Gastroesophageal sphincter (tissue), 4 donors: ENCODE results near the gene EFNA3. TPM values are rescaled to one million over a fixed set of nuclear protein-coding genes. Genes with fewer than 3 reads are reported as not detected.
"Not testable (repeated sequence)": the region's sequence is repeated elsewhere in the genome, so short reads cannot be mapped to it uniquely, and the experiment has no call there.

Source experiments
- ATAC-seq: fragments of 150-250 bp; one replicate; pipeline ENCODE4 v1.9.1; 2016; ENCODE audit warnings: mild to moderate bottlenecking, moderate library complexity
- H3K27ac ChIP-seq, 4 donors: fragments of 200-600 bp; sonication (generic) in 3 of 4; 1 replicate in 3 of 4; 2 replicates in 1 of 4; pipeline ENCODE4 v1.5.1; 2016 to 2019
- H3K27me3 ChIP-seq: fragments of 200-600 bp; sonication (generic); one replicate; pipeline ENCODE4 v1.5.1; 2019
- H3K36me3 ChIP-seq, 2 donors: fragments of 200-600 bp; sonication (generic); one replicate each; pipeline ENCODE4 v1.5.1; 2019; ENCODE audit warnings: control low read depth in 1 of 2
- H3K4me1 ChIP-seq, 3 donors: fragments of 200-600 bp; sonication (generic); 1 replicate in 2 of 3; 2 replicates in 1 of 3; pipeline ENCODE4 v1.5.1; 2016 to 2019; ENCODE audit warnings: control low read depth in 2 of 3
- H3K4me3 ChIP-seq, 2 donors: fragments of 200-600 bp; sonication (generic); one replicate each; pipeline ENCODE4 v1.5.1; 2019; ENCODE audit warnings: mild to moderate bottlenecking in 1 of 2, moderate library complexity in 1 of 2
- H3K9me3 ChIP-seq, 3 donors: fragments of 200-600 bp; sonication (generic); one replicate each; pipeline ENCODE4 v1.5.1; 2017 to 2019; ENCODE audit warnings: control low read depth in 2 of 3
- EP300 ChIP-seq: sonication (generic); formaldehyde crosslinking; IDR thresholded peaks from one replicate; pipeline ENCODE4 v1.6.1; 2017; ENCODE audit warnings: antibody characterized with exemption, mild to moderate bottlenecking
- POLR2A ChIP-seq, 2 donors: fragments of 450-650 bp; IDR thresholded peaks; one replicate each; pipeline ENCODE4 v1.6.1; 2017; ENCODE audit warnings: antibody characterized with exemption in 2 of 2, mild to moderate bottlenecking in 2 of 2, moderate library complexity in 1 of 2
- POLR2AphosphoS5 ChIP-seq: sonication (generic); formaldehyde crosslinking; IDR thresholded peaks from one replicate; pipeline ENCODE4 v1.6.1; 2017; ENCODE audit warnings: antibody characterized with exemption
- WGBS, 2 donors: methylation state at CpG; one replicate each; pipeline ENCODE4 v1.1.5; 2018; ENCODE audit warnings: low coverage in 1 of 2; 5-methylcytosine and 5-hydroxymethylcytosine counted together
- total RNA-seq, 4 donors: library from RNA; depleted of rRNA; stranded (reverse); fragments of >200 nt; gene quantifications; one replicate each; pipeline ENCODE4 v1.1.0, GENCODE V29; 2016
- TF ChIP-seq, protein P1 (sequence below), 4 experiments: fragments of 200-600 bp in 2 of 4; fragments of 450-650 bp in 2 of 4; sonication (generic) in 1 of 4; IDR thresholded peaks; one replicate each; pipeline ENCODE4 v1.5.1; 2017 to 2019; ENCODE audit warnings: antibody characterized with exemption in 4 of 4, mild to moderate bottlenecking in 2 of 4, moderate library complexity in 2 of 4

The EFNA3 gene
- total RNA-seq, 4 donors from 2014 or later = 0.27 to 0.77 TPM; not detected in 2

DNA sequence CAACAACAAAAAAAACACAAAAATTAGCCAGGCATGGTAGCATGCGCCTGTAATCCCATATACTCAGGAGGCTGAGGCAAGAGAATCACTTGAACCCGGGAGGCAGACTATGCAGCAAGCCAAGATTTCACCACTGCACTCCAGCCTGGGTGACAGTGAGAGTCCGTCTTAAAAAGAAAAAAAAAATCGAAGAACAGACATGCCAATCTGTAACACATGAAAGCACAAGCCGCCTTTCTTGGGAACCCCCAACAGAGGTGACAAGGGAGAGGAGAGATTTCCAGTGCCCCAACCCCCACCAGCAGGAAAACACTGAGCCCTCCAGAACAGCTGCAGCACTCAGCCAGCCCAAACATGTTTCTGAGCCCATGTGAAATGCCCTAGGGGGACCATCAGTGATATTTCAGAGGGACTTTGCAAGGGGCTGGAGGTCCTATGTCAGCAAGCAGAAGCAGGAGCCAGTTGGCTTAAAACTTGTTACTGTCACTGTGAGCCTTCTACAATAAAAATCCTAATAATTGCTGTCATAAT, 34.9 kb downstream of the EFNA3 start:
- H3K27ac ChIP-seq = no peak overlapping the region
- H3K9me3 ChIP-seq = no peaks in the 10 kb centered on the region
- H3K36me3 ChIP-seq = no peaks in the 10 kb centered on the region
- no peaks in the 10 kb centered on the region for H3K4me1 ChIP-seq
- no peak for ATAC-seq
- H3K27me3 ChIP-seq = peaks cover 6% of the 10 kb centered on the region
- no peak overlapping the region for H3K4me3 ChIP-seq
- TF ChIP-seq POLR2AphosphoS5 = no peak
- TF ChIP-seq POLR2A (IDR thresholded peaks at IDR 0.05) = no peak
- TF ChIP-seq, protein P1, sequence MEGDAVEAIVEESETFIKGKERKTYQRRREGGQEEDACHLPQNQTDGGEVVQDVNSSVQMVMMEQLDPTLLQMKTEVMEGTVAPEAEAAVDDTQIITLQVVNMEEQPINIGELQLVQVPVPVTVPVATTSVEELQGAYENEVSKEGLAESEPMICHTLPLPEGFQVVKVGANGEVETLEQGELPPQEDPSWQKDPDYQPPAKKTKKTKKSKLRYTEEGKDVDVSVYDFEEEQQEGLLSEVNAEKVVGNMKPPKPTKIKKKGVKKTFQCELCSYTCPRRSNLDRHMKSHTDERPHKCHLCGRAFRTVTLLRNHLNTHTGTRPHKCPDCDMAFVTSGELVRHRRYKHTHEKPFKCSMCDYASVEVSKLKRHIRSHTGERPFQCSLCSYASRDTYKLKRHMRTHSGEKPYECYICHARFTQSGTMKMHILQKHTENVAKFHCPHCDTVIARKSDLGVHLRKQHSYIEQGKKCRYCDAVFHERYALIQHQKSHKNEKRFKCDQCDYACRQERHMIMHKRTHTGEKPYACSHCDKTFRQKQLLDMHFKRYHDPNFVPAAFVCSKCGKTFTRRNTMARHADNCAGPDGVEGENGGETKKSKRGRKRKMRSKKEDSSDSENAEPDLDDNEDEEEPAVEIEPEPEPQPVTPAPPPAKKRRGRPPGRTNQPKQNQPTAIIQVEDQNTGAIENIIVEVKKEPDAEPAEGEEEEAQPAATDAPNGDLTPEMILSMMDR (IDR thresholded peaks at IDR 0.05) = no peak
- no peak for TF ChIP-seq EP300
- 52% methylated on average over 5 of the region's 5 CpGs; no CpG with 5 or more reads in 1 of the 2 donors for WGBS, 2 donors

DNA sequence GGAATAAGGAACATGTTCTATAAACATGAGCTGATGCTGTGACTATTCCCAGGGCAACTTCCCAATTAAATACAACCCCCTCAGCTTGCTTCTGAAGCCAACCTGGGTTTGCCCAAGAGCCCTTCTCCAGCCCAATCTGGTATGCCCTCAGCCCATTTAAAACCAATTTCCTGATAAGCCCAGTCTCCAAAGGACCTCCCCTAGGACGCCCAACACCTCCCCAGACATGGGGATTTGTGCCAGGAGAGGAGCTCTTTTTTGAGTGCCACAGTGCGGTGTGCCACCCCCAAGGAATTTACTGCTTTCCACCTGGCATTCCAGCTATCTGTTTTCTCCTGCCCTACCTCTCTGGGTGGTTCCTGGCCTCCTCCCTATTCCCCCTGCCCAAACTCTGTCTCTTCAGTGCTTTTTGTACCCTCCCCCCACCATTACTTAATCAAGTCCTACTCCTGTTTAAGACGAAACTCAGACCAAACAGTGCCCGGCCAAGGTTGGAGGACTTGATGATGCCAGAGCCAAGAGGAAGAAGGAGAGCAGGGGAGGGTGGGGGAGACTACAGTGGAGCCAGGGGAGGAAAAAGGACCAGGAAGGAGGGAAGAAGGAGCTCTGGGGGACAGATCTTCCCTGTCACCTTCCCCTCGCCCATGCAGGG, 37.6 kb downstream of the EFNA3 start:
- peaks cover 6% of the 10 kb centered on the region for H3K27me3 ChIP-seq
- no peak overlapping the region for H3K4me3 ChIP-seq
- no peaks in the 10 kb centered on the region for H3K36me3 ChIP-seq
- H3K4me1 ChIP-seq = no peaks in the 10 kb centered on the region
- no peaks in the 10 kb centered on the region for H3K9me3 ChIP-seq
- no peak for ATAC-seq
- TF ChIP-seq, protein P1 (IDR thresholded peaks at IDR 0.05) = no peak
- TF ChIP-seq POLR2A (IDR thresholded peaks at IDR 0.05) = no peak
- no peak for TF ChIP-seq EP300
- TF ChIP-seq POLR2AphosphoS5 = no peak
- WGBS, 2 donors = 51 to 60% methylated on average over 1 to 4 of the region's 5 CpGs
- H3K27ac ChIP-seq = no peak overlapping the region

- Histone ChIP-seq H3K36me3 (no peaks in the 10 kb centered on the region), H3K4me1 (no peaks in the 10 kb centered on the region), H3K27me3 (peaks cover 6% of the 10 kb centered on the region), H3K9me3 (no peaks in the 10 kb centered on the region), H3K4me3 (no peak overlapping the region), H3K27ac (no peak overlapping the region)
- TF ChIP-seq POLR2A (IDR thresholded peaks at IDR 0.05) (no peak), EP300 (no peak), POLR2AphosphoS5 (no peak)
- TF ChIP-seq, protein P1 (IDR thresholded peaks at IDR 0.05) = no peak
- no peak for ATAC-seq
- 49% methylated on average over 3 of the region's 4 CpGs; no CpG with 5 or more reads in 1 of the 2 donors for WGBS, 2 donors
These were observed 39.0 kb downstream of the EFNA3 start for GRCh38 chr1:155117610-155118009.

- not testable (repeated sequence) for H3K4me3 ChIP-seq, H3K36me3 ChIP-seq, H3K9me3 ChIP-seq, H3K4me1 ChIP-seq, H3K27ac ChIP-seq, ATAC-seq, H3K27me3 ChIP-seq
- 69% methylated on average over 3 of the region's 7 CpGs; no CpG with 5 or more reads in 1 of the 2 donors for WGBS, 2 donors
These were observed 39.5 kb downstream of the EFNA3 start for GRCh38 chr1:155118090-155118489.

GRCh38 chr1:155120253-155120652, 41.6 kb downstream of the EFNA3 start:
- Histone ChIP-seq H3K9me3 (no peaks in the 10 kb centered on the region), H3K4me1 (peaks cover 0 to under 1% (median 0%) of the 10 kb centered on the region in 3 donors), H3K36me3 (no peaks in the 10 kb centered on the region), H3K27me3 (peaks cover 6% of the 10 kb centered on the region), H3K4me3 (no peak overlapping the region), H3K27ac (no peak overlapping the region)
- 42% methylated on average over 4 of the region's 6 CpGs; no CpG with 5 or more reads in 1 of the 2 donors for WGBS, 2 donors
- TF ChIP-seq POLR2A (IDR thresholded peaks at IDR 0.05) (no peak), EP300 (no peak), POLR2AphosphoS5 (no peak)
- TF ChIP-seq, protein P1 (IDR thresholded peaks at IDR 0.05) = no peak
- ATAC-seq = no peak
